ENCODE results near the gene FKBP8. TPM values are rescaled to one million over a fixed set of nuclear protein-coding genes. Genes with fewer than 3 reads are reported as not detected.
A peak's percentile ranks its signal among the peaks of the same experiment; 100 is the strongest.
"Not testable (repeated sequence)": the region's sequence is repeated elsewhere in the genome, so short reads cannot be mapped to it uniquely, and the experiment has no call there.

Gene FKBP8
- total RNA-seq, 1 experiment from 2014 or later, result 286 TPM

DNA sequence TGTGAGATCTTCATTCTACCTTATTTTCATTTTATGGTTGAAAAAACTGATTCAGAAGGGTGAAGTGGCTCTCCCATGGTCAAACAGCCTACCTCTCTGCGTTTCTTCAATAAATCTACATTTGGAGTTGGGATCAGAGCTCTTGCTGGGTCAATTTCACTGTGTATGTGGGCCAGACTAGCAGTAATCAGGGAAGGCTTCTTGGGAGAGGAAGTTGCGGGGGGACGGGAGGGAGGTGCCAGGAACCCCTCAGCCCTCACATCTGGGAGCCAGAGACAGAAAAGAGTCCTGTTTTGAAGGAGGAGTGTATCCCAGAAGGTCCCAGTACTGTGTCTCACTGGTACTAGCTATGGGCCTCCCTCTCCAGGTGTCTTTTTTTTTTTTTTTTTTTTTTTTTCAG lies 15.2 kb upstream of the FKBP8 start:
- no peak for DNase-seq (ENCODE audit: low spot score)

DNA sequence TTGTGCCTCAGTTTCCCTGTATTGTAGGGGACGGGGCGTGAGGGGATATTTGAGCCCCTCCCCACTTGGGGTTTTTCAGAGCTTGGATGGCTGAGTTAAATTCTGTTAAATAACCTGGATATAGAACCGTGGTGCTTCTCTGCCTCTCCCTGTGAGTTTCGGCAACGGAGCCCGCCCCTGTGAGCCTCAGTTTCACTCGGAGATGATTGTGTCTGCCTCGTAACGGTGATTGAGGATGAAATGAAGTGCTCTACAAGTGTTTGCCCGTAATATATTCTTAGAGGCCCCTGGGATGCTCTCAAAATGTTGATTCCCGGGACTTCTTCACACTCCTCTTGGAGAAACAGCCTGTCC lies 14.8 kb upstream of the FKBP8 start:
- DNase-seq (ENCODE audit: low spot score), result no peak

DNA sequence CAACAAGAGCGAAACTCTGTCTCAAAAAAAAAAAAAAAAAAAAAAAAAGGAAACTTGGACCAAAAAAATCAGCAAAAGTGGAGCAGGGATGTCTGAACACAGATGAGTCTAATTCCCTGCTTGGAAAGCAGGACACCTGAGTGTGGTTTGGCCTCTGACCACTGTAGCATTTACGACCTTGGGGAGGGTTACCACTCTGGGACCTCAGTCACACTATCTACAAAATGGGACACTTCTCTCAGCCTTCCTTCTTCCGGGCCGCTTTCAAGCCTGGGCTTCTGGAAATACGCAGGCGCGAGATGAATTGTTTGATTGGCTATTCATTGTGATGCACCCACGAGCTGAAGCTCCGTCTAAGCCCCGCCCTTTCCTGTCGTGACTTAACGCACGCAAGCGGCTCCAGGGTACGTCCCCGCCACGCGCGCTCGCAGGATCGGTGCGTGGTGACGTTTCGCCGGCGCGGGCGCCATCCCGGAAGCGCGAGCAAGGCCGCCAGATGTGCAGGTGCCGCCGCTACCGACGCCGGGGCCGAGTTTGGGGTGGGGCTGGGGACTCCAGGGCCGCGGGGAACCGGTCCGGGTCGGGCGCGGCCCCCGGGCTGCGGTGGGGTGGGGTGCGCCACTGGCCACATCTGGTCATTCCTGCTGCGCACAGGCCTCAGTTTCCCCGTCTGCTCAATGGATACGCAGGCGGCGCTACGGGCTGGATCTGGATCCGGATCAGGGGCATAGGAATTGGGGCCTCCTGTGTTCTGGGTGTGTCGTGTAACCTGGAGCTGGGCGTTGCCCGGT lies 14.2 kb upstream of the FKBP8 start, which contains the start of gene KXD1:
Gene KXD1, plus strand, starts transcription at position 460 of the 791 bp plus-strand sequence. CDS start 4,187 bp downstream, outside the sequence.
- DNase-seq (ENCODE audit: low spot score), result peak; percentile 99

DNA sequence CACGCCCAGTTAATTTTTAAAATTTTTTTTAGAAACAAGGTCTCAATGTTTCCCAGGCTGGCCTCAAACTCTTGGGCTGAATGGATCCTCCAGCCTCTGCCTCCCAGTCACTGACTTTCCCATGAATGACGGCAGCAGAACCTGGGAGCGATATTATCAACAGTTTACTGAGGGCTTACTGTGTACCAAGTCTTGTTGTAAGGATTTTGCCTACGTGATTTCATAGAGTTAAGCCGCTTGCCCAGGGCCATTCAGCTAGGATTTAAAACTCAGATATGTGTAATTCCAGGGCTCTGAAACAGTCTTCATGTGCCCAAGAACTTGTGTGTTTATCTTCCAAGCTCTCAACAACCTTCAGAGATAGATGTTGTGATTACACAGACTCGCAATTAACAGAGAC lies 8.3 kb upstream of the FKBP8 start:
- no peak for DNase-seq (ENCODE audit: low spot score)

DNA sequence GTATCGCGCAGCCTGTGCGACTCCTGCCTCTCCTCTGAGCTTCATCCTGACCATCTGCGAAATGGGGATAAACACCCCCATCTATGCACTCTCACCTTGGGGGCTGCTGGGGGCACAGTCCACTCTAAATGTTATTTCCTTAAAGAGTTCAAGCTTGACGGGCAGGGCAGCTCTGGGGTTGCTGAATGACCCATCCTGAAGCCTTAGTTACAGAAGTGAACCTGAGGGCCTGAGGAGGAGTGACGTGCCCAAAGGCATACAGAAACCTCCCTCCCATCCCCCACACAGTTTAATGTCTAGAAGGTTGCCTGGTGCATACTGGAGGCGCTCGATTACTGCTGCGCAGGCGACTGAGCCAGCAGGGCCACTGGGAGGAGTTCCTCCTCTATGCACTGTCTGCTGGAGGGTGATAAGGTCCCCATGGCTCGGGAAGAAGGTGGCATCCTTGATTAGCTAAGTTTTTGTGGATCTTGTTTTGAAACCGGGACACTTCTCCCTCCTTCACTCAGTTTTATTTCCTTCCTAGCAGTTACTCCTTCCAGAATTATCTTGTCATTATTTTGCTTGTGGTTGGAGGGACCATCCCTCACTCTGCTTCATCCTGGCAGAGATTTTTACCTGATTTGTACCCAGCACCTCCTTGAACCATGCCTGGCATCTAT lies 572 bp upstream of the FKBP8 start:
- peak; percentile 72 for DNase-seq (ENCODE audit: low spot score)

DNA sequence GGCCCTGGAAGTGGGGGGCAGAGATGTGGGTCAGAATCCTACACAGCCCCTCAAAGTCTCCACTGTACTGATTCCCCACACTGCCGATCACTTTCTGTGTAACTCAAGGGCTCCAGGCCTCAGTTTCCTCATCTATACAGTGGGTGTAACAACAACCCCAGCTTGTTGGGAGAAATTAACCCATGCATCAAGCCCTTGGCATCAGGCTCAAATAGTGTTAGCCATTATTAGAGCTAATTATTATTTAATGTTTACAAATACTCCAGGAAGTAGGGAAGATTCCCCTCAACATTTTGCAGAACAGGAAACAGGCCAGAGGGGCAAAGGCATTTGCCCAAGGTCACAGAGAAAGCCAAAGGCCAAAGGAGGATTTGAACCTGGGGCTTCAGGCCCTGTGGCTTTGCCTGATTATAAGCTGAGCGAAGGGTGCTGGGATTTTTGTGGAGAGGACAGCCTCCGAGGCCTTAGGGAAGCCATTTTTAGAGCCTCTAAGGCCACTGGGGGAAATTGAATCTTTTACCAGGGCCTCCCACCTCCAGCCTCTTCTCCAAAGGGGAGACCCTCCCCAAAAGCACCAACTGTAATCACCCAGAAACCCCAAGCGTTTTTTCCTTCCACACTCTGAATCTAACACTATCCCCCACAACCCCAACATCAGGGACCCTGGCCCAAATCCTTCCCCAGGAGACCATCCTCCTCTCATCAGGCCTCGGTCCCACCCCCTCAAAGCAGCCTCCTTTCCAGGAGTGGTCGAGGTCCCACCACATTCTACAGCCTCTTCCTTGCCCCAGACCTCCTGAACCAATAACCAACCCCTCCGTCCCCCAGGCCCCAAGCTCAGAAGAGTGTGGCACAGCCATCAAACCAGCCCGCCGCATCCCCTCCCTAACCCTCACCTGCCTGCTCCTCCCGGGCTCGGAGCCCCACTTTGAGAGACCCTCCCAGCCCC lies 1.1 kb downstream of the FKBP8 start:
- DNase-seq (ENCODE audit: low spot score), result no peak

DNA sequence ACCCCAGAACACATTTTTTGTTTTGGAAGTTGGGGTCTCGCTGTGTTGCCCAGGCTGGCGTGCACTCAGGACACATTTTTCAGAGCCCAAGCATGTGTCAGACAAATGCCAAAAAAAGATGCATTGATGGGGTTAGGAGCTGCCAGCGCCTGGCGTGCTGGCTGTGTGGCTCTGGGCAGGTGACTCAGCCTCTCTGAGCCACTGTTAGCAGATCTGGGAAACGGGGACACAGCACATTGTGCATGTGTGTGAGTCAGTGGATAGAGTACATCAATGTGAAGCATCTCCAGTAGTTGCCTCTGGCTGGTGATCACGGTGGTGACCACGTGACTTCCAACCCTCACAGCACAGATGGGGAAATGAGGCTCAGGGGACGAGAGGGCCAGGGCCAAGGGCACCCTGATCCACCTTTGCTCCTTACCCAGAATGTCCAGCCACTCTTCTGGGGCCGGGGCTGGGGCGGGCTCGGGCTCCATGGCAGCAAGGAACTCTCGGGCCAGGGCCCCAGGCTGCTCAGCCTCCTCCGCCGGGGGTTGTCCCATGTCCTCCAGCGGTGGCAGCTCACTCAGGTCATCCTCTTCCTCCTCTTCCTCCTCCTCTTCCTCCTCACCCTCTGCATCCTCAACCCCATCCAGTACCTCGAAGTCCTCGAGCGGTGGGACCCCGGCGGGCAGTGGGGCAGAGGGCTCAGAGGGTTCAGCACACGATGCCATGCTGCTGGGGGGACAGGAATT lies 1.9 kb downstream of the FKBP8 start:
- no peak for DNase-seq (ENCODE audit: low spot score)

DNA sequence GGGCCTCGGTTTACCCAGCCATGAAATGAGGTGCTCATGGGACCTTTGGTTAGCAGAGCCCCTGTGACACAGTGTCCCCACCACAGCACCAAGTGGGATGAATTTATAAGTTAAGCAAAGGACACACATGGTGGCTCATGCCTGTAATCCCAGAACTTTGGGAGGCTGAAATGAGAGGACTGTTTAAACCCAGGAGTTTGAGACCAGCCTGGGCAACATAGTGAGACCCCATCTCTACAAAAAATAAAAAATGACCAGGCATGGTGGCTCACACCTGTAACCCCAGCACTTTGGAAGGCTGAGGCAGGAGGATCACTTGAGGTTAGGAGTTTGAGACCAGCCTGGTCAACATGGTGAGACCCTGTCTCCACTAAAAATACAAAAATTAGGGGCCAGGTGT lies 3.2 kb downstream of the FKBP8 start:
- DNase-seq (ENCODE audit: low spot score), result not testable (repeated sequence)

DNA sequence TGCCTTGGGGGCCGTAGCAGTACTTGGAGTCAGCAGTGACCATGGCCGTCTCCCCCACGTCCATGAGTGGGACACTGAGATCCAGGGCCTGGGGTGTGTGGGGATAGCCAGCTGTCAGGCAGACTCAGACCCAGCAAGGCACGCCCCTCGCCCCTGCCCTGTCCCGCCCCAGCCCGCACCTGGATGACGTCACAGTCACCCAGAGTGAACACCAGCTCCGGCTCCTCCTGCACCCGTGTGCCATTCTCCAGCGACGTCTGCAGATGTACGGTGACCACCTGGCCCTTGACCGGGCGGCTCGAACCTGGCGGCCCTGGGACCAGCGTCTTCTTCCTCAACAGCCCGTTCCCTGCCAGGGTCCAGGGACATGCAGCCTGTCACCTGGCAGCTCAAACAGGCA lies 4.0 kb downstream of the FKBP8 start:
- DNase-seq (ENCODE audit: low spot score), result no peak

DNA sequence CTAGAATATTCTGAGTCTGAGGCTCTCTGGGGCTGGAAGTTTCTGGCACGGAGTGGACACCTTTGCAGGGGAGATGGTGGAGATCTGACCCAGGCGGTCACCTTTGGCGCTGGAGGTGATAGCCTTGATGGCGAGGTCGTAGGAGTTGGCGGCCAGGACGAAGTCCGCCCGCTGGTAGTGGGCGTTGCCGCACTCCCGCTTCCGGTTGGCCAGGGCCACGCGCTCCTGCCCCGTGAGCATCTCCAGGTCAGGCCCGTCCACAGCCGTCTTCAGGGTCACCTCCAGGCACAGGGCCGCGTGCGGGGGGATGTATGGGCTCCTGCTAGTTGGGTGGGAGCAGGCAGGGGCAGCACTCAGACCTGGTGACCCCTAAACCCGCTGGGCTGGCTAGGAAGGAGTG lies 5.3 kb downstream of the FKBP8 start:
- DNase-seq (ENCODE audit: low spot score), result no peak

DNA sequence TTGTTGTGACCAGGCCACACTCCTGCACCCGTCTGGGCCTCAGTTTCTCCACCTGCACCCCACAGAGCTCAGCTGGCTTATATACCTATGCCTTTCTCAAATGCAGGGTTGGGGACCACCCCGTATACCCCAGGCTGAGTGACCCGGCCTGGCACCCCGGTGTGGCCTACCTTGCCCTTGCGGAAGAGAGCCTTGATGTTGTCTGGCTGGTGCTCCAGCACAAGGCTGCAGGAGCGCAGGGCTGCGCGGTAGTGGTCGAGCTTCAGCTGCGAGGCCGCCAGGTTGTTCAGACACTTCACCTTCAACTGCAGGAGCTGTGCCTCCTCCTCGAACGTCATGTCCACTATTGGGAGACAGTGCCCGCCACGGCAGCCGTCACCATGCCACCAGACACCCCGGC lies 5.9 kb downstream of the FKBP8 start:
- DNase-seq (ENCODE audit: low spot score), result no peak

DNA sequence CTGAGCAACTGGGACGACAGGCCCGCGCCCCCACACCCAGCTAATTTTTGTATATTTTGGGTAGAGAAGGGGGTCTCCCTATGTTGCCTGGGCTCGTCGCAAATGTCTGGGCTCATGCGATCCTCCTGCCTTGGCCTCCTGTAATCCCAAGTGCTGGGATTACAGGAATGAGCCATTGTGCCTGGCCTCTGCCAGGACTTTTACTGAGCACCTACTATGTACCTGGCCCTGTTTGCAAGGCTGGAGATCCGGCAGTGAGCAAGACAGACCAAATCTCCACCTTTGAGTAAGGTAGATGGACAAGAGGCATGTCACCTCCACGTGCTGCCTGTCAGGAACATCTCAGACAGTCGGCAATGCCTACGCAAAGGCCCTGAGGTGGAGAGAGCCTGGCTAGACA lies 6.9 kb downstream of the FKBP8 start:
- no peak for DNase-seq (ENCODE audit: low spot score)

DNA sequence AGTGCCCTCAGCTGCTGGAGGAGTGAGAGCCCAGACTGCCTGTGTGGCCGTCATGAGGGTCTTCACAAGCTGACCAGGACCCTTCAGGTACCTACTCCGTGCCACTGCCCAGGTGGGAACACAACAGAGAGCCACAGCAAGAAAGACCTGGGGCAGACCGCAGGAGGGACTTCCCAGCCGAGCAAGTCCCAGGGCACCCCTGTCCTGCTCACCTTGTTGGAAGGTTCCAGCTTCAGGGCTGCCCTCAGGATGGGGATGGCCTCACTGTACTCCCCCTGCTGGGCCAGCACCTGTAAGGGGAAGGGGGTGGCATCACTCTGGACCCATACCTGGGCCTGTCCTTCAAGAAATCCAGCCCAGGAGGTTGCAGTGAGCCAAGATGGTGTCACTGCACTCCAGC lies 10.3 kb downstream of the FKBP8 start:
- DNase-seq (ENCODE audit: low spot score), result no peak

DNA sequence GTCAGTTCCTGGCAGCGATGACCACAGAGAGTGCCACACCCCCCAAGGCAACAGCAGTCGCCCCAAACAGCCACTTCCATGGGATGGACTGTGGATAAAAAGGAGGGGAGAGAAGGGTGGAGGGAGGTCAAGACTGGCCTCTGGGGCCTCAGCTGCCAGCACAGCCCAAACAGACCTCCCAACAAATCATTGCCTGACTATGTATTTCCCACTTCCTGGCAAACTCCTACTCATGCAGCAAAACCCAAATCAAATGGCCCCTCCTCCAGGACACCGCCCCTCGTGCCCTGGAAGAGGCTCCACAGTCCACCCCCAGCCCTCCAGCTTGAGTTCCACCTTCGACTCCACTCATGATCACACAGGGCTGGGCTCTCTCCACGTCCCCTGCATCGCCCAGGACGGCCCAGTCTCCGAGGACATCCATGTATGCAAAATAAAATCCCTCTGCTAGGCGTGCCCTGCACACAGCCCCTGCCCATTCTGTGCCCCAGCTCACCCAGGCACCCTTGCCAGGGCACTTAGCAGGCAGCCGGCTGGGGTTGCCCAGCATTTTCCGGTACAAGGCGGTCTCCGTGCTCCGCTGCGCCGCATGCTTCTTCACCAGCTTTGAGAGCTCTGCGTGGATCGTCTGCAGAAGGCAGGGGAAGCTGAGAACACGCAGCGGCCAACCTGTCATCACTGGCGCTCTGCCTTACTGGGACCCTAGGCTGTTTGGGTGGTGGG lies 11.0 kb downstream of the FKBP8 start:
- no peak for DNase-seq (ENCODE audit: low spot score)

DNA sequence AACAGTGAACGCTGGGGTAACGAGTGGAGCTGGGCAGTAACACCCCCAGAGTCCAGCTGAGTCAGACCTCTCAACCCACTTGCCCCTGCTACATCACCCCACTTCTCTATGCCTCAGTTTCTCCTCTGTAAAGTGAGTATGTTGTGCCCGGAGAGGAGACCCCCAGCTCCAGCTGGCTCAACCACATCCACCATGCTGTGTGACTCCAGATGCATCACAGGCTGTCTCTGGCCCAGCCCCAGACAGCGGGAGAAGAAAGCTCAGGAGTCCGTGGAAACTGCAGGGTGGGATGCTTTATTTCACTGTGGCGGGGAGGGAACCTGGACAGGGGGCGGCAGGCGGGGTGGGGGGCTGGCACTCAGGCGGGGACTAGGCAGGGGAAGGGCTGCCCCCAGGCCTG lies 11.9 kb downstream of the FKBP8 start:
- no peak for DNase-seq (ENCODE audit: low spot score)

DNA sequence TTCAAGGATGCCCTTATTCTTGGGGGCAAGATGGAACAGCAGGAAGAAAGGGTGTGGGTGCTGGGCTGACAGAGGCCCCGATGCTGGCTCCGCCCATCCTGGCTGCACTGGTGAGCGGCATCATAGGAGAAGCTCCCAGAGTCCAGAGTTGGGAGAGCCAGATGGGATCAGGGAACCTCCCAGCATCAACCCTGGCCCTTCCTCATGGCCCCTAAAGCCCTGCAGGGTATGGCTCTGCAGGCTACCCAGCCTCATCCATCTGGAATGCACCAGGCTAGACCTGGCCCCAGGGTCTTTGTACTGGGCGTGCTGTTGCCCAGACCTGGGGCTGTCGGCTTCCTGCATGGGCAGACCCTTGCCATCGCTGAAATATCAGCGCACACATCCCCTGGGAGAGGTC lies 13.6 kb downstream of the FKBP8 start:
- no peak for DNase-seq (ENCODE audit: low spot score)

DNA sequence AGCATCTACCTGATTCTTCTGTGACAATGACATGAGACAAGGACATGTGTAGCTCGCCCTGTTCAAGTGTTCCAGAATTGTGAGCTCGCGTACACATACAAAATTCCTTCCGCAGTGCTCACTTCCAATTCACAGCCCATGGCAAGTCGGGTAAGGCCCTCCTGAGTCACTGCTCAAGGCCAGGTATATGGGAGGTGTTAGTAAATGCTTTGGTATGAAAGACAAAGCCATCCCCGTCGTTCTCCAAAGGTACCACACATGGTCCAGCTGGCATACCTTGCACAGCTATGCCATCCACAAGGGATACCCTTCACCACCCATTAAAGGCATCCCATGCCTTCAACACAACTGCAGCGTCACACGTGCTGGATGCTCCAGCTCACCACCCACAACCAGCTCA lies 17.1 kb downstream of the FKBP8 start:
- no peak for DNase-seq (ENCODE audit: low spot score)

DNA sequence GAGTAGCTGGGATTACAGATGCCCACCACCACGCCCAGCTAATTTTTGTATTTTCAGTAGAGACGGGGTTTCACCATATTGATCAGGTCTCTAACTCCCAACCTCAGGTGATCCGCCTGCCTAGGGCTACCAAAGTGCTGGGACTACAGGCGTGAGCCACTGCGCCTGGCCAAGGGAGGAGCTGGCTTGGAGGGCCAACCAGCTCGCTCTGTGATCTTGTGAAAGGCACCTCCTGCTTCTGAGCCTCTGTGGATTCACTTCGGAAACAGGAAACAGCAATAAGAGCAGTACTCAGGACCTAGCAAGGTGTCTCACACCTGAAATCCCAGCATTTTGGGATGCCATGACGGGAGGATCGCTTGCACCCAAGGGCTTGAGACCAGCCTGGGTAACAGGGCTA lies 19.5 kb downstream of the FKBP8 start:
- no peak for DNase-seq (ENCODE audit: low spot score)

DNA sequence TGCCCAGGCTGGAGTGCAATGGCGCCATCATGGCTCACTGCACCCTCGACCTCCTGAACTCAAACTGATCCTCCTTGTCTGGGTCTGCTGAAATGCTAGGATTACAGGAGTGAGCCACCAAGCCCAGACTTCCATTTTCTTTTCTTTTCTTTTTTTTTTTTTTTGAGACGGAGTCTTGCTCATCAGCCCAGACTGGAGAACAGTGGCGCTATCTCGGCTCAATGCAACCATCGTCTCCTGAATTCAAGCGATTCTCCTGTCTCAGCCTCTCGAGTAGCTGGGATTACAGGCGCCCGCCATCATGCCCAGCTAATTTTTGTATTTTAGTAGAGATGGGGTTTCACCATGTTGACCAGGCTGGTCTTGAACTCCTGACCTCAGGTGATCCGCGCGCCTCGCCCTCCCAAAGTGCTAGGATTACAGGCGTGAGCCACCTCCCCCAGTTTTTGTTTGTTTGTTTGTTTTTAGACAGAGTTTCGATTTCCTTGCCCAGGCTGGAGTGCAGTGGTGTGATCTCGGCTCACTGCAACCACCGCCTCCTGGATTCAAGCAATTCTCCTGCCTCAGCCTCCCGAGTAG lies 20.4 kb downstream of the FKBP8 start:
- not testable (repeated sequence) for DNase-seq (ENCODE audit: low spot score)

DNA sequence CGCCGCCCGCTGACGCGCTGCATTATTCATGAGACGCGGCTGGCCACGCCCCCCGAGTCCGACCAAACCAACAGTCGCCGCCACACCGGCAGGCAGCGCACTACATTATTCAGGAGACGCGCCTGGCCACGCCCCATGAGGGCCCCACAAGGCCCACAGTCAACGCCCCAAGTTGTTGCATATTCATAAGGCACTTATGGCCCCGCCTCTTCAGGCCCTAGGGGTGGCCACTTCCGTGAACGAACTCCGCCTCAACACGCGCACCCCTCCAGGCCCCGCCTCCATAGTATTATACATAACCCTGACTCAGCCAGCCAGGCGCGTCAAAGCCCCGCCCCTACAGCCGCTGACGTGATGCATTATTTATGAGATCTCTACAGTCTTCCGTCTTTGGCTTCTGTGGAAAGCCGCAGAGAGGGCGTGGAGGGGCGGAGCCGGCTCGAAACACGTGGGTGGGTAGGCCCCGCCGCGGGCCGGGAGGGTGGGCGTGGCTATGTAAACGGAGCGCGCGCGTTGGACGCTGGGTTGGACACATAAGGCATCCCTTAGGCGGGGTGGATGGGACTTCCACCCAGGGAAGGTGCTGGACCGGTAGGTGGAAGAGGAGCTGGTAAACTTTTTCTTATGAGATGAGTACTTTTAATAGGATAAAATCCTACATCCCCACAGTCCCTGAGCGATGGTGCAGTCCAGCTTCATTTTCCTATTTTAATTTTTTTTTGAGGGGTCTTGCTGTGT lies 21.1 kb downstream of the FKBP8 start:
- peak; percentile 100 for DNase-seq (ENCODE audit: low spot score)
